Loucy (cell line): Measurements from ENCODE around the gene DDIT4.

Source experiments
- EZH2phosphoT487 ChIP-seq: fragments of 200-600 bp; IDR thresholded peaks from 2 replicates; pipeline ENCODE4 v1.6.1; 2018; ENCODE audit warnings: antibody characterized with exemption, mild to moderate bottlenecking, moderate library complexity, borderline replicate concordance
- TF ChIP-seq, protein P1 (sequence below): fragments of 200-600 bp; sonication (generic); conservative IDR thresholded peaks from 2 replicates; pipeline ENCODE4 v1.5.1; 2014; ENCODE audit warnings: mild to moderate bottlenecking, antibody characterized with exemption, low read length

DNA sequence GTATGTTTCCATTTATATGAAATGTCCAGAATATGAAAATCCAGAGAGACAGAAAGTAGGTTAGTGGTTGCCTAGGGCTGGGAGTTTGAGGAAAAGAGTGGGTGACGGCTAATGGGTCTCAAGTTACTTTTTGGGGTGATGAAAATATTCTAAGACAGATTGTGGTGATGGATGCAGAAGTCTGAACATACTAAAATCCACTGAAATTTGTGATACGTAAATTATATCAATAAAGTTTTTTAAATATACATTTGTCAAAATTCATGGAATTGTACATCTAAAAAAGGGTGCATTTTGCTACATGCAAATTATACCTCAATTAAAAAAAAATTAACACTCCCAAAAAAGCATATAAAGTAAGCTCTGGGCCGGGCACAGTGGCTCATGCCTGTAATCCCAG, 9.4 kb downstream of the DDIT4 start:
- TF ChIP-seq, protein P1, sequence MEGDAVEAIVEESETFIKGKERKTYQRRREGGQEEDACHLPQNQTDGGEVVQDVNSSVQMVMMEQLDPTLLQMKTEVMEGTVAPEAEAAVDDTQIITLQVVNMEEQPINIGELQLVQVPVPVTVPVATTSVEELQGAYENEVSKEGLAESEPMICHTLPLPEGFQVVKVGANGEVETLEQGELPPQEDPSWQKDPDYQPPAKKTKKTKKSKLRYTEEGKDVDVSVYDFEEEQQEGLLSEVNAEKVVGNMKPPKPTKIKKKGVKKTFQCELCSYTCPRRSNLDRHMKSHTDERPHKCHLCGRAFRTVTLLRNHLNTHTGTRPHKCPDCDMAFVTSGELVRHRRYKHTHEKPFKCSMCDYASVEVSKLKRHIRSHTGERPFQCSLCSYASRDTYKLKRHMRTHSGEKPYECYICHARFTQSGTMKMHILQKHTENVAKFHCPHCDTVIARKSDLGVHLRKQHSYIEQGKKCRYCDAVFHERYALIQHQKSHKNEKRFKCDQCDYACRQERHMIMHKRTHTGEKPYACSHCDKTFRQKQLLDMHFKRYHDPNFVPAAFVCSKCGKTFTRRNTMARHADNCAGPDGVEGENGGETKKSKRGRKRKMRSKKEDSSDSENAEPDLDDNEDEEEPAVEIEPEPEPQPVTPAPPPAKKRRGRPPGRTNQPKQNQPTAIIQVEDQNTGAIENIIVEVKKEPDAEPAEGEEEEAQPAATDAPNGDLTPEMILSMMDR = no peak
- no peak for TF ChIP-seq EZH2phosphoT487
